ENCODE data around the gene MKI67. TPM values are rescaled to one million over a fixed set of nuclear protein-coding genes. Genes with fewer than 3 reads are reported as not detected.

Gene MKI67
- total and polyA plus RNA-seq, 2 donors (not counting 3 experiments of a cell fraction or from before 2014, with no cell fraction given): 16.2 to 125 TPM

GRCh38 chr10:128109707-128110106 is 16.5 kb downstream of the MKI67 start:
- no peak overlapping the region for H3K4me2 ChIP-seq (ENCODE audit: insufficient read depth, low read length)
- FAIRE-seq (no peak), DNase-seq (ENCODE audit: low read depth, low spot score) (no peak)
- H3K9me1 ChIP-seq (replicated peaks; ENCODE audit: control insufficient read depth, extremely low read depth, insufficient read depth, low read length): no peaks in the 10 kb centered on the region
- H3K27me3 ChIP-seq (ENCODE audit: control insufficient read depth in 2 of 2, insufficient read depth in 2 of 2, low read length in 2 of 2): no peaks in the 10 kb centered on the region
- no peak overlapping the region for H3K27ac ChIP-seq (ENCODE audit: insufficient read depth, low read depth, low read length)
- intact Hi-C loops (cut with micrococcal nuclease): no loop called here
- peaks cover 2% of the 10 kb centered on the region for H4K20me1 ChIP-seq (replicated peaks; ENCODE audit: control insufficient read depth, extremely low read depth, insufficient read depth, low read length)
- no peak overlapping the region for H3K4me3 ChIP-seq (replicated peaks in 1 of 3; ENCODE audit: insufficient read depth in 1 of 3, low read depth in 1 of 3, low read length in 3 of 3)
- no TSS peak for BruUV-seq (replicated peaks)
- POLR2A ChIA-PET: no interaction called here
- dilution Hi-C loops (cut with MboI; ENCODE audit: extremely low pct_ligation_motif_present, low sequenced_read_pairs): no loop called here
- H3K9ac ChIP-seq (replicated peaks; ENCODE audit: extremely low read depth, insufficient read depth, low read length): no peak overlapping the region
- H3K36me3 ChIP-seq (ENCODE audit: control insufficient read depth in 2 of 2, extremely low read depth in 1 of 2, insufficient read depth in 2 of 2, low read length in 2 of 2): peaks cover 13 to 65% of the 10 kb centered on the region in 2 experiments
- H3K9me3 ChIP-seq (replicated peaks; ENCODE audit: control insufficient read depth, insufficient read depth, low read length): no peaks in the 10 kb centered on the region
- peaks cover 57% of the 10 kb centered on the region for H3K79me2 ChIP-seq (ENCODE audit: control insufficient read depth, insufficient read depth, low read length)
- TF ChIP-seq POLR2AphosphoS5 (IDR thresholded peaks at IDR 0.05; ENCODE audit: insufficient read depth, low read depth, low read length) (no peak), FOS (IDR thresholded peaks at IDR 0.05; ENCODE audit: borderline replicate concordance, insufficient read depth, low read length) (no peak), JUN (IDR thresholded peaks at IDR 0.05; ENCODE audit: borderline replicate concordance, insufficient read depth, insufficient read length, low read depth) (no peak), GATA2 (IDR thresholded peaks at IDR 0.05; ENCODE audit: insufficient read depth, insufficient read length, low read depth, low read length) (no peak), POLR2A (IDR thresholded peaks at IDR 0.05; ENCODE audit: low read depth, low read length) (no peak), EZH2 (IDR thresholded peaks at IDR 0.05; ENCODE audit: borderline replicate concordance, low read depth, low read length, severe bottlenecking) (no peak), MYC (IDR thresholded peaks at IDR 0.05; ENCODE audit: low read depth, low read length) (no peak)
- TF ChIP-seq, protein P1, sequence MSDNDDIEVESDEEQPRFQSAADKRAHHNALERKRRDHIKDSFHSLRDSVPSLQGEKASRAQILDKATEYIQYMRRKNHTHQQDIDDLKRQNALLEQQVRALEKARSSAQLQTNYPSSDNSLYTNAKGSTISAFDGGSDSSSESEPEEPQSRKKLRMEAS (IDR thresholded peaks at IDR 0.05; ENCODE audit: insufficient read depth, insufficient read length): no peak
- TF ChIP-seq, protein P2, sequence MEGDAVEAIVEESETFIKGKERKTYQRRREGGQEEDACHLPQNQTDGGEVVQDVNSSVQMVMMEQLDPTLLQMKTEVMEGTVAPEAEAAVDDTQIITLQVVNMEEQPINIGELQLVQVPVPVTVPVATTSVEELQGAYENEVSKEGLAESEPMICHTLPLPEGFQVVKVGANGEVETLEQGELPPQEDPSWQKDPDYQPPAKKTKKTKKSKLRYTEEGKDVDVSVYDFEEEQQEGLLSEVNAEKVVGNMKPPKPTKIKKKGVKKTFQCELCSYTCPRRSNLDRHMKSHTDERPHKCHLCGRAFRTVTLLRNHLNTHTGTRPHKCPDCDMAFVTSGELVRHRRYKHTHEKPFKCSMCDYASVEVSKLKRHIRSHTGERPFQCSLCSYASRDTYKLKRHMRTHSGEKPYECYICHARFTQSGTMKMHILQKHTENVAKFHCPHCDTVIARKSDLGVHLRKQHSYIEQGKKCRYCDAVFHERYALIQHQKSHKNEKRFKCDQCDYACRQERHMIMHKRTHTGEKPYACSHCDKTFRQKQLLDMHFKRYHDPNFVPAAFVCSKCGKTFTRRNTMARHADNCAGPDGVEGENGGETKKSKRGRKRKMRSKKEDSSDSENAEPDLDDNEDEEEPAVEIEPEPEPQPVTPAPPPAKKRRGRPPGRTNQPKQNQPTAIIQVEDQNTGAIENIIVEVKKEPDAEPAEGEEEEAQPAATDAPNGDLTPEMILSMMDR (IDR thresholded peaks at IDR 0.05; ENCODE audit: extremely low read depth in 1 of 2, insufficient read depth in 1 of 2, low read depth in 1 of 2, low read length in 2 of 2): no peak
- H3K4me1 ChIP-seq (ENCODE audit: control insufficient read depth, extremely low read depth, insufficient read depth, low read length): no peaks in the 10 kb centered on the region
- CTCF ChIA-PET: interaction anchor here (1.5 kb wide), 1 partner anchor 91 kb away, joined by 3 read pairs; no protein-coding TSS in a partner anchor
- no peak overlapping the region for H2AFZ ChIP-seq (ENCODE audit: low read depth, low read length)
